NCI-H2171 (cell line): ENCODE measurements around the gene GPR149.

Source experiments
- DNase-seq: peaks from one replicate; lab custom pipeline; 2025; lab: John Stamatoyannopoulos, UW

Gene GPR149

DNA sequence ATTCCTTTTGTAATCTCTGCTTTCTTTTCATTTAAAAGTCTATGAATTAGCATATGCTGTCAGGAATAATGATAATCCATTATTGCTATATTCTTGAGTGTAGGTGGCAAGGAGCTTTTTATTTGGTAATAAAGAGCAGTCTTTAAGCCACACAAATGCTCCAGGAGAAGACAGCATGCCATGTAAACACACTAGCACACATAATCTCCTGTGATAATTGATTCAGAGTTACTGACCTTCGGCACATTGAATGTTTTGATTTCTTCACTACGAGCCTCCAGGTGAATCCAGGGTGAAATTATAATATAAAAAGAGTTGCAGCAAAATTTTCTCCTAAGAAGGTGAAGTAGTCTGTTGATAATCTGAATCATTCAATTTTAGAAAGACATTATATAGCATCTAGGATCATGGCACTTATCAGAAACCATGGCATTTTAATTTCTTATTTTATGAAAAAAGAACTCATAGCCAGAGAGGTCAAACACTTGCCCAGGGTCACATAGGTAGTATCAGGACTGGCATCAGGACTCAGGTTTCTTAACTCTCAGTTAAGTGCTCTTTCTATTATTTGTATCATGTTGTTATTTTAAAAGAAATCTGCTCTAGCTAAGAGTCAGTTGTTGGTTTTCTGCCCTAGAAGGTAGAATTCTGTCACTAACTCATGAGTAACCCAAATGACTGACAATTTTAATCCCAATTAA lies 84.4 kb downstream of the GPR149 start:
- DNase-seq = no peak

- no peak for DNase-seq
Measured at GRCh38 chr3:154338570-154338969, 91.4 kb downstream of the GPR149 start.

- DNase-seq = no peak
Measured at GRCh38 chr3:154338008-154338407, 92.0 kb downstream of the GPR149 start.

DNA sequence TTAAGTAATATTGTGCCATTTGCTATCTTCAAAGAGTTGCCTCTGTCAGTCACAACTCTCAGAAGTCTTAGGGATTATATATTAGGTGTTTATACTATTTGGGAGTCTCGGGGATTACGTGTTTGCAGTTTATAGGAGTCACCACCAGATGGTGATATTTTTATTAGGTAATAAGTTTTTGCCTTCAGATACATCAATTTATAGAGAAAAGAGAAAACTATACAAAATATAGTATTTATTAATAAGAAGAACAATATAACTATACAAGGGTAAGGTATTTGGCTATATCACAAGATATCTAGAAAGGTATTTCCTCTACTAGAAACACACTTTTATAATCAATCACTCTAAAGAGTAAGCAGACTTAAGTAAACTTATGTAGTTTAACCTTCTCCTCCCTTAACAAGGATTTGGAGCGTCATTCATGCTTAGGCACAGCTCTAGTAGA lies 95.0 kb downstream of the GPR149 start:
- no peak for DNase-seq

GRCh38 chr3:154327871-154328270 lies 102.1 kb downstream of the GPR149 start:
- no peak for DNase-seq

GRCh38 chr3:154324919-154325318 lies 105.1 kb downstream of the GPR149 start:
- no peak for DNase-seq

GRCh38 chr3:154323891-154324738 lies 105.9 kb downstream of the GPR149 start, which contains the start of gene DHX36:
DHX36 (minus strand) TSS chr3:154324487; CDS start chr3:154324416, 71 bp downstream.
- peak; percentile 94 for DNase-seq

DNA sequence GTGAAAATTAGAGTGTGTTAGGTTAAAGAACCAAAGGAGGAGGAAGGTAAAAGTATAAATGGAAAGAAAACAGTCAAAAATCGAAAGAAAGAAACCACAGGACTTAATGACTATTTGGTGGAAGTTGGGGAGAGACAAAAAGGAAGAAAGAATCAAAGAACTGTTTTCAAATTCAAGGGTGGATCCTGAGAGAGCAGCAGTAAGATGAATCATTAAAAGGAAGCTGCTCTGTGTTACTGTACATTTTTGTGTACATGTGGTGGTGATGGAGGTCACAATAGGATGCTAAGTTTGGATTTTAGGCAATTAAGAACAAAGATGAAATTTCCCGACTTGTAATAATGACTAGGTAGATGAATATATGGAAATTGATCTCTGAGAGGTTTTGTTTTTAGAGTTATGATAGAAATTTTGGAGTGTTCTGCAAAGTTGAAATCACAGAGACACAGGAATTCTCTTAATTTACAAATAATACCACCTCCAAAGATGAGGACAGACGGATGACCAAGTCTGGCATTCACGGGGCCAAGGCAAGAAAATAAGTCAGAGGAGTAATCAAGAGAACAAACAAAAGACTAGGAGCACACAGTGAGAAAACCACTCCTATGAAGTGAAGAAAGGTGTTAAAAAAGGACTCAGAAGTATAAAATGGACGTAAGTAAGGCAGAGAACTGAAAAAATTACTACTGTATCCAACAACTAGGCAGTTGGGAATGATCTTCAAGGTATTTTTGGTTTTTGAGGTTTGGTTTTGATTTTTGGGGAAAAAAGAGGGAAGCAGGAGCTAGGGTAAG lies 112.8 kb downstream of the GPR149 start:
- DNase-seq = no peak

GRCh38 chr3:154314152-154314551 lies 115.8 kb downstream of the GPR149 start:
- DNase-seq = no peak

DNA sequence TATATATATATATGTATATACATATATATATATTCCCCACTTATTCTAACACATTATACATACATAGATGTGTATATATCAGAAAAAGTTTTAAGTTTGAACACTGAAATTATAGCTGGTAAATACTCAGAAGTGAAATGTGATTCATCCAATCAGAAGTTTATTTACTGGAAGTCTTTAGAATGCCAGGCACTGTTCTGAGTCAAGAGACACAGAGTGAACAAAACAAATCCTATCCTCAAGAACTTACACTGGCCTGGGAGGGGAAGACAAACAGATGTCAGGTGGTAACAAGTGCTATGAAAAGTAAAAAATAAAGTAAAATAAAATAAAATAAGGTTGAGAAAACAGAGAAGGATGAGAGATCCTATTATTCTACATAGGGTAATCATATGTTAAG lies 119.2 kb downstream of the GPR149 start:
- no peak for DNase-seq

- DNase-seq = no peak
Measured at GRCh38 chr3:154307363-154307762, 122.6 kb downstream of the GPR149 start.

- DNase-seq = no peak
Measured at GRCh38 chr3:154304936-154305335, 125.1 kb downstream of the GPR149 start.

DNA sequence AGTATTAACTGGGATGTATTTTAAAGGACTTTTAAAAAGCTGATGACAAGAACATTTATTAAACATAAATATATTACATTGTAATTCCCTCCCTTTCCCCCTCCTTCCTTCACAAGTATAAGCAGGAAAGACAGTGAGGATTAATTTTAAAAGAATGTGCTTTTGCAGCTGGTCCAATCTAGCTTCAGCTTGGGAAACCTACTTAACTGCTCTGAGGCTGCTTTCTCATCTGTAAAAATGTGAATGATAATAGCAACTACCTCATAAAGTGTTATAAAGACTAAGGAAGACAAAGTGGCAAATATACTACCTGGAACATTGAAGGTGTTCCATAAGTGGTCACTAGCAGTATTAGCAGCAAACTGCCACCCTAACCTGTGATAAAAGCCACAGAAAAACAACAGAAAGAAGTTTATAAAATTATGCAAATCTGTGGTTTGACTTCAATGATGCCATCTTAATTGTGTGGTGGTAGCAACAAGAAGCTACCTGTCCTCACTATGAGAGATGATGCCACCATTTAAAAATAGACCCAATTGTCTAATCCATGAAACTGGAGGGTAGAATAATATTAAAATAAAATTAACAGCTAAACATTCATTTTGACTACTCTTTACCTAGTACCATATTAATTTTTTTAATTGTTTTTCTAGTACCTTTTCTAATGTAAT lies 125.7 kb downstream of the GPR149 start:
- DNase-seq = no peak

- DNase-seq = no peak
Measured at GRCh38 chr3:154301561-154301960, 128.4 kb downstream of the GPR149 start.

GRCh38 chr3:154294016-154294415 lies 136.0 kb downstream of the GPR149 start:
- no peak for DNase-seq

DNA sequence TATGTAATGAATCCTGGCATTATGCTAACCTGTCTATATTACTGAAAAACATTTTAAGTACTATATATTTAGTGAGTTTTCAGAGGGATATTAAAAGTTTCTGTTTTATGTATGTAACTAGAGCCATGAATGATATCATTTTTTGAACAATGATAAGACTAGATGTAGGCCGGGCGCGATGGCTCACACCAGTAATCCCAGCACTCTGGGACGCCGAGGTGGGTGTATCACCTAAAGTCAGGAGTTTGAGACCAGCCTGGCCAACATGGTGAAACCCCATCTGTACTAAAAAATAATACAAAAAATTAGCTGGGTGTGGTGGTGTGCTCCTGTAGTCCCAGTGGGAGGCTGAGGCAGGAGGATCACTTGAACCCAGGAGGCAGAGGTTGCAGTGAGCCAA lies 139.8 kb downstream of the GPR149 start:
- DNase-seq = no peak
